ENCODE results near the gene TMEM11.

DNA sequence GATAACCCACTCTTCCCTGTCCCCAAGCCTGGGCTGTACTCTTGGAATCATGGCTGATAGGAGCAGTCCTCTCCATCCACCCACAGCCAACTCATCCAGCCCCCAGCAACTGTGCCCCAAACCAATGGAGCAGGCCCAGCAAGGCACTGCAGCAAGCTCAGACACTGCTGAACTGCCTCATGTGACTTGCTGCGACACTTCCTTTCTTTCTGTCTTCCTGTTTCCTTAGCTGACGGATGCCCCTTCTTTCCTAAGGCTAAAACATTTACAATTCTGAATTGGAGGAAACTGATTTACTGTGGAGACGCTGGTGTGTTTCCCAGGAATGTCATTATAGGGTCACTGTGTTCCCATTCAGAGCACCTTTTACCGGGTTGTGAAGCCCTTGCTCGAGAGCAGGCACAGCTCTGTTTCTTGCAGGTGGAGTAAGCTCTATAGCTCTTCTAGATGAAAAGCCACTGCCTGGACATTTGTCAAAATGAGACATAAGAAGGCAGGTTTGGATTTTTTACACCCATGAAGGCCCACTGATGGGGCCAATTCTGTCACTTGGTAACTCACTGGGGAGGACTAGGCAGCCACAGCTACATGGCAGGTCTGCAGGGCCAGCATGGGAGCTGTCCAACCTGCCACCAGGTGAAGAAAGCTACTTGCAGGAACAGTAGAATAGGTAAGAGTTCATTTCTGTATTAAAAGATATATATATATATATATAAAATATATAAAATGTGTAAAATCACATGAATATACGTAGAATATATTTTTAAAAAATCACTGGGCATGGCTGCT is 27.4 kb downstream of the TMEM11 start:
- TF ChIP-seq, protein P1, sequence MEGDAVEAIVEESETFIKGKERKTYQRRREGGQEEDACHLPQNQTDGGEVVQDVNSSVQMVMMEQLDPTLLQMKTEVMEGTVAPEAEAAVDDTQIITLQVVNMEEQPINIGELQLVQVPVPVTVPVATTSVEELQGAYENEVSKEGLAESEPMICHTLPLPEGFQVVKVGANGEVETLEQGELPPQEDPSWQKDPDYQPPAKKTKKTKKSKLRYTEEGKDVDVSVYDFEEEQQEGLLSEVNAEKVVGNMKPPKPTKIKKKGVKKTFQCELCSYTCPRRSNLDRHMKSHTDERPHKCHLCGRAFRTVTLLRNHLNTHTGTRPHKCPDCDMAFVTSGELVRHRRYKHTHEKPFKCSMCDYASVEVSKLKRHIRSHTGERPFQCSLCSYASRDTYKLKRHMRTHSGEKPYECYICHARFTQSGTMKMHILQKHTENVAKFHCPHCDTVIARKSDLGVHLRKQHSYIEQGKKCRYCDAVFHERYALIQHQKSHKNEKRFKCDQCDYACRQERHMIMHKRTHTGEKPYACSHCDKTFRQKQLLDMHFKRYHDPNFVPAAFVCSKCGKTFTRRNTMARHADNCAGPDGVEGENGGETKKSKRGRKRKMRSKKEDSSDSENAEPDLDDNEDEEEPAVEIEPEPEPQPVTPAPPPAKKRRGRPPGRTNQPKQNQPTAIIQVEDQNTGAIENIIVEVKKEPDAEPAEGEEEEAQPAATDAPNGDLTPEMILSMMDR (IDR thresholded peaks at IDR 0.05 in 4 of 5, conservative IDR thresholded peaks at IDR 0.05 in 1 of 5) = no peak
- no peak for TF ChIP-seq POLR2A (IDR thresholded peaks at IDR 0.05)
